Activated CD8-positive, alpha-beta memory T cell treated with anti-CD3 and anti-CD28 coated beads, Interleukin-2, amount 50 U/mL, for 24 hours (primary cell): ENCODE data around the gene TNFSF10.

Source experiments
- DNase-seq: peaks from one replicate; pipeline ENCODE4 v3.0.0-alpha.2; 2020; ENCODE audit errors: extremely low read depth

The TNFSF10 gene

DNA sequence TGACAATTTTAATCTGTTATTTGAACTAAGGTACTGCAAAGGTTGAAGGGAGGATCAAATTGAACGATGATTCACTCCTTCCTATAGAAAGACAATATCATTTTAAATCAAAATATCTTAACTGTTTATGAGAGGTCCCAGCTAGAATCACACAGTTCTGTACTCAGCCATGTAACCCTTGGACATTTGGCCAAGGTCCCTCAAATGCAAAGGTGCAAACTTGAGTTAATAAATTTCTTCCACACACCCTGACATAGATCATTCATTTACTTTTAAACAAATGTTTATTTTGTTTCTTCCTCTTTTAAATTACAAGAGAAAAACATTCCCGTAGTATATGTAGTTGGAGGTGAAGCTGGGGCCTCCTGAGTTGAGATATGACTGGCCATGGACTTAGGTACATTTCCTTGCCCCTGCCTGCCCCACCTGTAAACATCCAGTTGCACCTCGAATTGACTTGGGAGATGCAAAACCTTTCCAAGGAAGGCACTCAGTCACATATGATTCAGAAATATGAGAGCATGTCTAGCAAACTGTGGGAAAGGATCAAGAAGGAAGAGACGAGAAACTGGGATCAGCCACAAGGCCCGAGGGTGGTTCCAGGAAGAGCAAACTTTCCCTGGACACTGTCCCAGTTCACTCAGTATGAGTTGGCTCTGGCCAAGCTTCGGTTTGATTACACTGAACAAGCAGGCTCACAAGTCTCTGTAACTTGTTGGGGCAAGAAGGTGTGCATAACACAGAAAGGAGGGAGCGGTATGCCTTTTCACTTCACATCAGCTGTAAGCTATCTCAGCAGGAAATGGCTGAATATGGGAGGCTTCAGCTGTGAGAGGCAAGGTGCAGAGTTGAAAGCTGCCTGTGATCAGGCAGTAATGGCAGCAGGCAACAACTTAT is 6.7 kb downstream of the TNFSF10 start:
- no peak for DNase-seq

- DNase-seq: no peak
These were observed 7.9 kb downstream of the TNFSF10 start for GRCh38 chr3:172515130-172515918.

GRCh38 chr3:172514678-172515077 is 8.6 kb downstream of the TNFSF10 start:
- DNase-seq: no peak

DNA sequence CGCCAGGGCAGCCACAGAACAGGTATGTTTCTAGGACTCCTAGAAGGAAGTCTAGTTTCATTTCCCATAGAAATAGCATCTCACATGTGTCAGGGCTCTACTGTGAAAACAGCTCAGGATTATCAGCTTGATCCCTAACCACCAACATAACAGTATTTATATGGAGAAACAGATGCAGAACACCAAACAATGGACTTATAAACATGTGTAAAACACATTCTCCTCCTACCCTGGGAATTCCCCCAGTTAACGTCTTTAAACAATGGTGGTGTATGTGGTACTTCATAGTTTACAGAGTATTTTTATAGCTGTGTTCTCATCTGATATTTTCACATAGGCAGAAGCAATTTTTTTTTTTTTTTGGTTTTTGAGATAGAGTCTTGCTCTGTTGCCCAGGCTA is 9.7 kb downstream of the TNFSF10 start:
- DNase-seq: no peak

DNA sequence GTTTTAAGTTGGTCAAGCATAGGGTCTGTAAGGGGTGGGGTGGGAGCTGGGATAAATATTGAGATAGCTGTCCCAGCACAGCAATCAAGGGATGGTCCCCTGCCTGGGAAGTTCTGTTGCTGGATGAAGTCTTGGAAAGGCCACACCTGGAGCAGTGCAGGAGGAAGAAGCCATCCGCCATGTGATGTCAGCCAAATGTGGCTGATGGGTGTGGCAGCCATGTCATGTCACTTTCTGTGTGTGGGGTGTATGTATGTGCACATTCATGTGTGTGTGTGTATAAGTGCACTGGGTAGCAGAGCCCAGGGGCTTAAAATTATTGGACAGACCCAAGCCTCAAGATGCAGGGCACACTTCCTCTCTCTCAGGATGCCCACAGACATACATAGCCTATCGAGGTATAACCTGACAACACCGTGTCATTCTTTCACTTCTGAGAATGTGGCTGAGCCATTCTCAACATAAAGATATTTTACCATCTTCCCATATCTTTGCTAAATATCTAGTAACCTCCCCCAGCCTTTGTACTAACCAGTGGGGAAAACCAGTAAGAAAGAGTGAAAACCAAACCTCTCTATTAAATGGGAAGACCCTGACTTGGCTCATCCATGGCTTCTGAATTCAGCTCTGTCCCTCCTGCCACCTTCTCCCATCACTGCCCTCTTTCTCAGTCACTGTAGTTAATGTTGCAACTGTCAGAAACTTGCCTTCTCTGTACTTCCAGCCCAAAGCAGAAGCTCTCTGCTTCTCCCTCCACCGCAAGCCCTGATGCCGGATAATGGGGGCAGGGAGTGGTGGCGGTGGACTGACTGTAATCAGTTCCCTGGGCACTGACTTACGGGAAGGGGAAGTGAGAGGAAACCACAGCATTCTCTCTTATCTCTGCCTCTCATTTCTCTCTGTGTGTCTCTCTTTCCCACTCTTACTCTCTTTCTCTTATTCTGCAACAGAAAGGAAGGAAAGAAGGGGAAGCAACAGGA is 11.2 kb downstream of the TNFSF10 start:
- no peak for DNase-seq

DNA sequence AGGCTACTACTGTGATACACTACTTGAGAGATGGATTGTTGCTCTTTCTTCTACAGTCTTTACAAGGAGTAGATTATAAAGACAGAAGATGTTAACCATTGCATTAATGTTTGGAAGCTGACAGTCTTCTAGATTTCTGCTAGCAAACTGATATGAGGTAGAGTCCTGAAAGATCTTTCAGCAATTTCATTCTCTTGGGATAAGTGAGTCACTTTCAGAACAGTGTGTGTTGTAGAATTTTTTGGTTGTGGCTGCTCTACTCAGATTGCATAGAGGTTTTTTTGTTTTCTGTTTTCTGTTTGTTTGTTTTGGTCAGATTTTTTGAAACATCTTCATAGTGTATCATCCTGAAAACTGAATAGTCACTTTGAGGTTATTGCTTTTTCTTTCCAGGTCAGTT is 17.1 kb downstream of the TNFSF10 start:
- DNase-seq: no peak

DNA sequence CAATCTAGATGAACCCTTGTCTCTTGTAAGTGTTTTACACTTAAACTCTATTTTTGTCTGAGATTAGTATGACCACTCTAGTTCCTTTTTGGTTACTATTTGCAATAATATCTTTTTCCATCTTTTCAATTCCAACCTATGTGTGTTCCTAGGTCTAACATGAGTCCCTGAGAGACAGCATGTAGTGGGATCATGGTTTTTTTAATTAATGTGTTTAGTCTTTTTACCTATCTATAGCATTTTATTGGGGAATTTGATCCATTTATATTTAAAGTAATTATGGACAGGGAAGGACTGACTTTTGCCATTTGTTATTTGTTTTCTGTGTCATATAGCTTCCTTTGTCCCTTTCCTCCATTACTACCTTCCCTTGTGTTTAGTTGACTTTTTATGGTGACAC is 21.7 kb downstream of the TNFSF10 start:
- DNase-seq: no peak

DNA sequence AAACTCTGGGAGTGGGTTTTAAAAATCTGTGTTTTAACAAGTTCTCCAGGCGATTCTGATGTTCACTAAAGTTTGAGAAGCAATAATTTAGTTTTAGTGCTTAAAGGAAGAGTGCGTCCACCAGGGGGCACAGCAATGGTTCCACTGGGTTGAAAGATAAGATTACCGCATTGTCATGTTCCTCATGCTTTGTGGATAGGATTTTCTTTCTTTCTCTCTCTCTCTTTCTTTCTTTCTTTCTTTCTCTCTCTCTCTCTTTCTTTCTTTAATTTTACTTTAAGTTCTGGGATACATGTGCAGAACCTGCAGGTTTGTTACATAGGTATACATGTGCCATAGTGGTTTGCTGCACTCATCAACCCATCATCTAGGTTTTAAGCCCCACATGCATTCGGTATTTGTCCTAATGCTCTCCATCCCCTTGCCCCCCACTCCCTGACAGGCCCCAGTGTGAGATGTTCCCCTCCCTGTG is 33.0 kb downstream of the TNFSF10 start:
- DNase-seq: peak; percentile 48

DNA sequence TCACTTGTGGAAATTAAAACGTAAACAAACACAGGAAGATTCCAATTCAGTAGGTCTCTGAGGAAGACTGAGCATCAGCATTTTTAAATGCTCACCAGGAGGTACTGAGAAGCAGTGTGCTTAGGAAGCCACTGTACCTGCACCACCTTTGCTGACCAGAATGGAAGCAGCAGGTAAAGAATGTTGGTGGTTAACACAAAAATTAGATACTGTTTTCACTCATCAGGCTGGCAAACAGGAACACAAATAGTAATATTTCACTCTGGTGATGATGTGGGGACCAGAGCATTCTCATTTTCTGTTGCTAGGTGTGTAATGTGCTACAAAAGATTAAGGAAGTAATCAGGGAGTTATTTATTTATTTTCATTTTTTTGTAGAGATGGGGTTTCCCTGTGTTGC is 45.1 kb downstream of the TNFSF10 start:
- DNase-seq: no peak

DNA sequence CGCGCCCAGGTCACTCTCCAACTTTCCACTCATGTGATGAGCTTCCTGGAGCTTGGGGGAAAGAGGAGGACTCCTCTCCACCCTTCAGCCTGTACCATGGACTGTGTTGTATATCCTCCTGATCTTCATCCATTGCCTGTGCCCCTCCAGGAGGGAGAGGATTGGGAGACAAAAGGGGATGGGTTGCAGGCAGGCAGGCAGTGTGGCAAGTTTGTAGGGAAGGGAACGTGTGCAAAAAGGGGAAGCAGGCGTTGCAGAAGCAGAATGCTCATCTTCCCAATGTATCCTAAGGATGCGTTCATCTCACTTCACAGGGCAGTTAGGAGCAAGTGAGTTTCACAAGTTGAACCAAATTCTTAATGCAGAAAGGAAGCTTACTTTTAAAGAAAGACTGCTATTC is 46.9 kb downstream of the TNFSF10 start:
- DNase-seq: no peak

- DNase-seq: no peak
These were observed 47.5 kb downstream of the TNFSF10 start for GRCh38 chr3:172475703-172476102.

- DNase-seq: no peak
These were observed 51.3 kb downstream of the TNFSF10 start for GRCh38 chr3:172471903-172472302.

GRCh38 chr3:172470588-172470987 is 52.6 kb downstream of the TNFSF10 start:
- no peak for DNase-seq

DNA sequence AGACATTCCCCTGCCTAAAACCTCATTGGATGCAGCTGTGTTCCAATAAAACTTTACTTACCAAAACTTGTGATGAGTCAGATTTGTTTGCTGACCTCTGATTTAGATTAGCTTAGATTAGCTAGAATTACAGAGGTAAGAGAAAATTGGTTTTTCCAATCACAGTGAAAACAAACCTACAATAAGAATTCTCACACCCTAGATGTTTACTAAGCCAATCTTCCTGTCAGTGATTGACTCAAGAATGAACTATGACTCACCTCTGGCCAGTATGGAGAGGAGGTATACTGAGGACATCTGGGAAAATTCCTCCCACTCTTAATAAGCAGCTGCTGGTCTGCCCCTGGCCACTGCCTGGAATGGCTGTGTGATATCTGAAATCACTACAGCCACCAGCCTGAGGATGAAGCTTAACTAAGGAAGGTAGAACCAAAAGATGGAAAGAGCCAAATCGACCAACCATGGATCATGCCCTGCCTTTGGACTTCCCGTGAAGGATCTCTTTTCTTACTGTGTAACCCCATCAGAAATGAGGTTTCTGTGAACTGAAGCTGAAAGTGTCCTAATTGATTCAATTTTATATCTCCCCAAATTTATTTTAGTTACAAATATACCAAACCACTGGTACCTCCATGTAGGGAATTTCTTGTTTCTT is 55.9 kb downstream of the TNFSF10 start:
- DNase-seq: no peak

DNA sequence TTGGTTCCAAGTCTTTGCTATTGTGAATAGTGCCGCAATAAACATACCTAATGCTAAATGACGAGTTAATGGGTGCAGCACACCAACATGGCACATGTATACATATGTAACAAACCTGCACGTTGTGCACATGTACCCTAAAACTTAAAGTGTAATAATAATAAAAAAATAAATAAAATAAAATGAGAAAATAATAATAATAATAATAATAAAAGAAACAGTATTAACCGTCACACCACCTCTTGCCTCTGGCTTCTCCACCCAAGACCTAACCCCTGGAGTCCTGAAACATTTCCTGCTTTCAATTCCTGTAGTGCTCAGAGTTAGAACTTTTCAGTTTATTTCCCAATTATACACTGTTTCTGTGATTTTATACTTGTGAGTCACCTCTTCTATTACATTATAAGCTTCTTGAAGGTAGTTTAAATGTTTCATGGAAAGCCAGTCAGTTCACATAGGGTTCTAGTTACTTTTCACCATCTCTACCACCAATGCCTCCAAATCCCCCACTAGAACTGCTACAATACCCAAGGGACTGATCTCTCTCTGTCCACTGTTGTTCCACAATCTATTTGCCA is 56.6 kb downstream of the TNFSF10 start:
- DNase-seq: no peak

- no peak for DNase-seq
These were observed 57.9 kb downstream of the TNFSF10 start for GRCh38 chr3:172465281-172465680.

DNA sequence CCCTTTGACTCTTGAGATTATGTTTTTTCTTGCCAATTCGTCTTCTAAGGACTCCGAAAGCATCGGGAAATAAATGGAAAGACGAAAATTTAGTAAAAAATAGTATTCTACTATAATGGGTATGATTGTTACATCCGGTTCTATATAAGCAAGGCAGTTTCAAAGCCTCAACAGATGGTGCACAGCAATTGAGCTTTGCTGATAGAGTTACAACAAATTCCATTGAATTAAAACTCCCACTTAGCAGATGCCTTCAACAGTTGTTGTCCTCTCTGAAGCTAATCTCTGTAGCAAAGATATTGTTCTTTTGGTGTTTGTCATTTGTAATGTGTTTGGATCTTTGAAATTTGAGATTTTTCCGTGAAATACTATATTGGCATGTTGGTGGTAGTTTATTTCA is 58.9 kb downstream of the TNFSF10 start:
- no peak for DNase-seq

GRCh38 chr3:172461530-172462138 is 61.6 kb downstream of the TNFSF10 start:
- DNase-seq: no peak

DNA sequence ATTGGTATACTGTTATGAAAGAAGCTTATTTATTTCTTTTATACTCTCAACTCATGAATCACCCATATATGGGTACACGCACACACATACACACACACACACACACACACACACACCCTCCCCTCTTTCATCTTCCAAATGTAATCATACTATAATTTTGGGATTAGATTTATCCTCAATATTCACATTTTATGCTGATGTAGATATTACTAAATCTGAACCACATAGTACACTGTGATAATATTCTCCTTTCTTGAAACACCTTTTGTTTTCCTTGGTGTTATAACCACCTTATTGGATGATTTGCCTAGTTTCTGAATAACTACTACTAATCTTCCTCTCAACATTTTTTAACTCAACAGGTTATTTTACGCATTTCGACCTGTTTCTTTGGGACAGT is 66.8 kb downstream of the TNFSF10 start:
- DNase-seq: no peak
